Measurements from ENCODE around the gene TUBB2A. TPM values are rescaled to one million over a fixed set of nuclear protein-coding genes. Genes with fewer than 3 reads are reported as not detected.

The TUBB2A gene
- total RNA-seq, 1 experiment from 2014 or later = 49.9 TPM

GRCh38 chr6:3205913-3206312, 48.6 kb upstream of the TUBB2A start:
- H2AFZ ChIP-seq (ENCODE audit: low read depth, low read length, poor library complexity, severe bottlenecking) = no peak overlapping the region
- no TSS peak for BruUV-seq (replicated peaks)
- no peaks in the 10 kb centered on the region for H3K27me3 ChIP-seq (ENCODE audit: insufficient read depth, low read length)
- H3K4me2 ChIP-seq (ENCODE audit: low read length) = 0 out of 2 replicates have a peak overlapping the region, but pooled peaks have one; percentile 1
- H3K79me2 ChIP-seq (ENCODE audit: insufficient read depth, low read length) = no peaks in the 10 kb centered on the region
- H3K9me3 ChIP-seq (ENCODE audit: control insufficient read depth in 1 of 2, insufficient read depth in 1 of 2, low read depth in 1 of 2, low read length in 2 of 2) = no peaks in the 10 kb centered on the region
- ChIA-PET RAD21 (ENCODE audit: low non-redundant PET in 1 of 2, low total read pairs in 2 of 2, uncharacterized antibody in 2 of 2, unreplicated experiment in 2 of 2) (no interaction called here), POLR2A (no interaction called here), CTCF (no interaction called here)
- no peak overlapping the region for H3K27ac ChIP-seq (ENCODE audit: low read depth, low read length)
- no peaks in the 10 kb centered on the region for H3K9me2 ChIP-seq (ENCODE audit: insufficient read depth)
- H3K4me3 ChIP-seq (replicated peaks in 1 of 2; ENCODE audit: low read depth in 1 of 2, low read length in 2 of 2) = no peak overlapping the region
- ATAC-seq = no peak
- intact Hi-C loops (cut with micrococcal nuclease) = no loop called here
- no peaks in the 10 kb centered on the region for H4K20me1 ChIP-seq (ENCODE audit: insufficient read depth)
- H3K36me3 ChIP-seq (ENCODE audit: control insufficient read depth in 1 of 2, insufficient read depth in 2 of 2, low read length in 2 of 2) = no peaks in the 10 kb centered on the region
- no peak overlapping the region for H3K9ac ChIP-seq (ENCODE audit: low read length)
- DNase-seq (ENCODE audit: low read depth, low spot score) = no peak
- peaks cover 12 to 34% of the 10 kb centered on the region in 2 experiments for H3K4me1 ChIP-seq (ENCODE audit: control insufficient read depth in 1 of 2, insufficient read depth in 2 of 2, low read length in 2 of 2)
- TF ChIP-seq, protein P1, sequence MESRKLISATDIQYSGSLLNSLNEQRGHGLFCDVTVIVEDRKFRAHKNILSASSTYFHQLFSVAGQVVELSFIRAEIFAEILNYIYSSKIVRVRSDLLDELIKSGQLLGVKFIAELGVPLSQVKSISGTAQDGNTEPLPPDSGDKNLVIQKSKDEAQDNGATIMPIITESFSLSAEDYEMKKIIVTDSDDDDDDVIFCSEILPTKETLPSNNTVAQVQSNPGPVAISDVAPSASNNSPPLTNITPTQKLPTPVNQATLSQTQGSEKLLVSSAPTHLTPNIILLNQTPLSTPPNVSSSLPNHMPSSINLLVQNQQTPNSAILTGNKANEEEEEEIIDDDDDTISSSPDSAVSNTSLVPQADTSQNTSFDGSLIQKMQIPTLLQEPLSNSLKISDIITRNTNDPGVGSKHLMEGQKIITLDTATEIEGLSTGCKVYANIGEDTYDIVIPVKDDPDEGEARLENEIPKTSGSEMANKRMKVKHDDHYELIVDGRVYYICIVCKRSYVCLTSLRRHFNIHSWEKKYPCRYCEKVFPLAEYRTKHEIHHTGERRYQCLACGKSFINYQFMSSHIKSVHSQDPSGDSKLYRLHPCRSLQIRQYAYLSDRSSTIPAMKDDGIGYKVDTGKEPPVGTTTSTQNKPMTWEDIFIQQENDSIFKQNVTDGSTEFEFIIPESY (IDR thresholded peaks at IDR 0.05; ENCODE audit: extremely low read depth, insufficient replicate concordance, low read length) = no peak
- TF ChIP-seq SIN3A (IDR thresholded peaks at IDR 0.05; ENCODE audit: low read depth) (no peak), SP1 (IDR thresholded peaks at IDR 0.05; ENCODE audit: low read depth) (0 out of 2 replicates have a peak, but pooled peaks have one; percentile 24), MAX (IDR thresholded peaks at IDR 0.05) (no peak), CEBPB (IDR thresholded peaks at IDR 0.05; ENCODE audit: low read depth) (peak; percentile 56; the same call in 1 of the 2 replicates), RAD21 (IDR thresholded peaks at IDR 0.05; ENCODE audit: low read depth) (no peak), ZNF274 (IDR thresholded peaks at IDR 0.05; ENCODE audit: low read depth, low read length) (no peak), EZH2 (IDR thresholded peaks at IDR 0.05) (no peak), TCF7L2 (IDR thresholded peaks at IDR 0.05; ENCODE audit: borderline replicate concordance, extremely low read depth, insufficient read depth, insufficient read length) (no peak), ZFX (IDR thresholded peaks at IDR 0.05) (no peak), POLR2A (IDR thresholded peaks at IDR 0.05; ENCODE audit: borderline replicate concordance, extremely low read depth, insufficient read depth, insufficient read length) (no peak), EZH2phosphoT487 (IDR thresholded peaks at IDR 0.05; ENCODE audit: borderline replicate concordance) (no peak), SRF (IDR thresholded peaks at IDR 0.05; ENCODE audit: low read depth) (no peak), FOSL1 (IDR thresholded peaks at IDR 0.05; ENCODE audit: low read depth) (peak; percentile 20; the same call in 1 of the 2 replicates), ELF1 (IDR thresholded peaks at IDR 0.05; ENCODE audit: borderline replicate concordance, low read depth) (no peak), CBX3 (IDR thresholded peaks at IDR 0.05; ENCODE audit: low read depth) (0 out of 2 replicates have a peak, but pooled peaks have one; percentile 18), POLR2AphosphoS5 (IDR thresholded peaks at IDR 0.05; ENCODE audit: low read depth, low read length) (no peak)
- TF ChIP-seq, protein P2, sequence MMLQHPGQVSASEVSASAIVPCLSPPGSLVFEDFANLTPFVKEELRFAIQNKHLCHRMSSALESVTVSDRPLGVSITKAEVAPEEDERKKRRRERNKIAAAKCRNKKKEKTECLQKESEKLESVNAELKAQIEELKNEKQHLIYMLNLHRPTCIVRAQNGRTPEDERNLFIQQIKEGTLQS (IDR thresholded peaks at IDR 0.05) = no peak
- TF ChIP-seq, protein P3, sequence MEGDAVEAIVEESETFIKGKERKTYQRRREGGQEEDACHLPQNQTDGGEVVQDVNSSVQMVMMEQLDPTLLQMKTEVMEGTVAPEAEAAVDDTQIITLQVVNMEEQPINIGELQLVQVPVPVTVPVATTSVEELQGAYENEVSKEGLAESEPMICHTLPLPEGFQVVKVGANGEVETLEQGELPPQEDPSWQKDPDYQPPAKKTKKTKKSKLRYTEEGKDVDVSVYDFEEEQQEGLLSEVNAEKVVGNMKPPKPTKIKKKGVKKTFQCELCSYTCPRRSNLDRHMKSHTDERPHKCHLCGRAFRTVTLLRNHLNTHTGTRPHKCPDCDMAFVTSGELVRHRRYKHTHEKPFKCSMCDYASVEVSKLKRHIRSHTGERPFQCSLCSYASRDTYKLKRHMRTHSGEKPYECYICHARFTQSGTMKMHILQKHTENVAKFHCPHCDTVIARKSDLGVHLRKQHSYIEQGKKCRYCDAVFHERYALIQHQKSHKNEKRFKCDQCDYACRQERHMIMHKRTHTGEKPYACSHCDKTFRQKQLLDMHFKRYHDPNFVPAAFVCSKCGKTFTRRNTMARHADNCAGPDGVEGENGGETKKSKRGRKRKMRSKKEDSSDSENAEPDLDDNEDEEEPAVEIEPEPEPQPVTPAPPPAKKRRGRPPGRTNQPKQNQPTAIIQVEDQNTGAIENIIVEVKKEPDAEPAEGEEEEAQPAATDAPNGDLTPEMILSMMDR (IDR thresholded peaks at IDR 0.05 in 2 of 3, conservative IDR thresholded peaks at IDR 0.05 in 1 of 3; ENCODE audit: borderline replicate concordance in 1 of 3, insufficient read depth in 1 of 3, low read depth in 2 of 3, low read length in 2 of 3) = no peak
